Prostate gland (tissue), 2 donors: Measurements from ENCODE around the gene ZC3H10. TPM values are rescaled to one million over a fixed set of nuclear protein-coding genes. Genes with fewer than 3 reads are reported as not detected.

ENCODE experiments used
- DNase-seq: peaks from one replicate; pipeline ENCODE4 v3.0.0-alpha.2; 2019; ENCODE audit warnings: low spot score
- H3K27ac ChIP-seq, 2 donors: fragments of 200-600 bp; sonication (generic); 2 replicates each; pipeline ENCODE4 v1.5.1; 2017 to 2019
- H3K27me3 ChIP-seq: fragments of 200-600 bp; sonication (generic); replicated peaks from 2 replicates; pipeline ENCODE4 v1.5.1; 2019; ENCODE audit not compliant: insufficient read depth
- H3K36me3 ChIP-seq, 2 donors: fragments of 200-600 bp; sonication (generic); 1 replicate in 1 of 2; 2 replicates in 1 of 2; pipeline versions ENCODE4 v1.5.1 to v1.8.1; 2017 to 2019
- H3K4me1 ChIP-seq: fragments of 200-600 bp; sonication (generic); replicated peaks from 2 replicates; pipeline ENCODE4 v1.5.1; 2019
- H3K4me3 ChIP-seq, 2 donors: fragments of 200-600 bp; sonication (generic); 2 replicates each; pipeline ENCODE4 v1.5.1; 2017 to 2019
- H3K9me3 ChIP-seq: fragments of 200-600 bp; sonication (generic); 2 replicates; pipeline ENCODE4 v1.5.1; 2017
- POLR2A ChIP-seq: fragments of 450-650 bp; IDR thresholded peaks from one replicate; pipeline ENCODE4 v1.6.1; 2016; ENCODE audit warnings: antibody characterized with exemption, mild to moderate bottlenecking
- POLR2AphosphoS5 ChIP-seq: sonication (generic); formaldehyde crosslinking; IDR thresholded peaks from one replicate; pipeline ENCODE4 v1.6.1; 2017; ENCODE audit warnings: antibody characterized with exemption
- WGBS: methylation state at CpG from one replicate; pipeline ENCODE4 v1.1.5; 2018; 5-methylcytosine and 5-hydroxymethylcytosine counted together
- intact Hi-C: fragments of 100-400 bp; cut with DNase I; formaldehyde crosslinking; loops from one replicate; pipeline ENCODE4 v1.14.2; 2022
- total RNA-seq, 2 donors: library from RNA; depleted of rRNA; stranded (reverse); fragments of >200 nt; gene quantifications; one replicate each; pipeline ENCODE4 v1.1.0, GENCODE V29; 2016
- TF ChIP-seq, protein P1 (sequence below), 4 experiments: fragments of 200-600 bp in 2 of 4; fragments of 450-650 bp in 2 of 4; sonication (generic) in 2 of 4; IDR thresholded peaks; 1 replicate in 3 of 4; 2 replicates in 1 of 4; pipeline ENCODE4 v1.5.1; 2016 to 2019; ENCODE audit warnings: antibody characterized with exemption in 4 of 4, mild to moderate bottlenecking in 2 of 4, moderate library complexity in 2 of 4

ZC3H10 gene
- total RNA-seq, 2 donors from 2014 or later: 4.6 to 9.1 TPM

DNA sequence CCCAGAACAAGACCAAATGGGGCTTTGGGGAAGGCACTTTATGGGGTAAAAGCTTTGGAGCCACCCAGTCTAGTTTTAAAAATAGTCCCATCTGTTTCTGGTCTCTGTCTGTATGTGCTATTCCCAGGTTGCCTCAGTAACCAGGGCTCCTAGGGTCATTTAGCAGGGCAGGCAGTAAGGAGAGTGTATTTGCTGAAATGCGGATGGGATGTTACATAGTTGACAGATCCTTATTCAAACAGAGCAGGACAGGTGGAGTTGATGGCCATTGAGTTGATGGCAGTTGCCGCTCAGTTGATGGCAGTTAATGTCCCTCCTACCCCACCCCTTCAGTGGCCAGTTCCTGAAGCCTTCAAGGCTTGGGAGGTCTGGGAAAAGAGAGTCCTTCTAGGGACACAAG, 4.6 kb downstream of the ZC3H10 start:
- DNase-seq: no peak
- intact Hi-C loops: no loop called here
- no peak overlapping the region for H3K4me3 ChIP-seq
- H3K36me3 ChIP-seq: no peaks in the 10 kb centered on the region
- no peak for TF ChIP-seq POLR2A
- no peak for TF ChIP-seq POLR2AphosphoS5
- TF ChIP-seq, protein P1, sequence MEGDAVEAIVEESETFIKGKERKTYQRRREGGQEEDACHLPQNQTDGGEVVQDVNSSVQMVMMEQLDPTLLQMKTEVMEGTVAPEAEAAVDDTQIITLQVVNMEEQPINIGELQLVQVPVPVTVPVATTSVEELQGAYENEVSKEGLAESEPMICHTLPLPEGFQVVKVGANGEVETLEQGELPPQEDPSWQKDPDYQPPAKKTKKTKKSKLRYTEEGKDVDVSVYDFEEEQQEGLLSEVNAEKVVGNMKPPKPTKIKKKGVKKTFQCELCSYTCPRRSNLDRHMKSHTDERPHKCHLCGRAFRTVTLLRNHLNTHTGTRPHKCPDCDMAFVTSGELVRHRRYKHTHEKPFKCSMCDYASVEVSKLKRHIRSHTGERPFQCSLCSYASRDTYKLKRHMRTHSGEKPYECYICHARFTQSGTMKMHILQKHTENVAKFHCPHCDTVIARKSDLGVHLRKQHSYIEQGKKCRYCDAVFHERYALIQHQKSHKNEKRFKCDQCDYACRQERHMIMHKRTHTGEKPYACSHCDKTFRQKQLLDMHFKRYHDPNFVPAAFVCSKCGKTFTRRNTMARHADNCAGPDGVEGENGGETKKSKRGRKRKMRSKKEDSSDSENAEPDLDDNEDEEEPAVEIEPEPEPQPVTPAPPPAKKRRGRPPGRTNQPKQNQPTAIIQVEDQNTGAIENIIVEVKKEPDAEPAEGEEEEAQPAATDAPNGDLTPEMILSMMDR (IDR thresholded peaks at IDR 0.05): no peak
- WGBS: 65% methylated on average over 2 of the region's 2 CpGs
- no peaks in the 10 kb centered on the region for H3K27me3 ChIP-seq
- H3K9me3 ChIP-seq: no peaks in the 10 kb centered on the region
- H3K4me1 ChIP-seq: peaks cover 19% of the 10 kb centered on the region
- no peak overlapping the region for H3K27ac ChIP-seq

DNA sequence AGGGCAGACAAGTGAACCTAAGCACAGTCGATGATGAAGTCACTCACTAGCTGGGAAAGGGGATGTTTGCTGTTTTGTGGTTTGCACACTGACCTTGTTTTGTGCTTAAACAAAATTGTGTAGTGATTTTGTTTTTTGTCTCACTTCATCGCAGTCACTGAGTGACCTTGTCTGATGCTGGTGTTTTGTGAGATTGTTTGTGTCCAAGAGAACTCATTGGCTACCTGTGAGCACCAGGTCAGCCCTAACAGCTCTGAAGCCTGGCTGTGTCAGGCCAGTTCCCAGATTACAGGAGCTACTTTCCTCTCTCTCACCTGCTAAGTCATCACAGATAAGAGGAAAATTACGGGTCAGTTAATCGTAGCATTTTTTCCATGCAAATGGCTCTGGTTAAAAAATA, 6.1 kb downstream of the ZC3H10 start:
- Histone ChIP-seq H3K36me3 (no peaks in the 10 kb centered on the region), H3K4me1 (peaks cover 15% of the 10 kb centered on the region), H3K4me3 (no peak overlapping the region), H3K9me3 (no peaks in the 10 kb centered on the region), H3K27ac (no peak overlapping the region), H3K27me3 (no peaks in the 10 kb centered on the region)
- intact Hi-C loops: no loop called here
- 75% methylated on average over 4 of the region's 4 CpGs for WGBS
- TF ChIP-seq POLR2A (no peak), POLR2AphosphoS5 (no peak)
- TF ChIP-seq, protein P1 (IDR thresholded peaks at IDR 0.05): no peak
- no peak for DNase-seq

DNA sequence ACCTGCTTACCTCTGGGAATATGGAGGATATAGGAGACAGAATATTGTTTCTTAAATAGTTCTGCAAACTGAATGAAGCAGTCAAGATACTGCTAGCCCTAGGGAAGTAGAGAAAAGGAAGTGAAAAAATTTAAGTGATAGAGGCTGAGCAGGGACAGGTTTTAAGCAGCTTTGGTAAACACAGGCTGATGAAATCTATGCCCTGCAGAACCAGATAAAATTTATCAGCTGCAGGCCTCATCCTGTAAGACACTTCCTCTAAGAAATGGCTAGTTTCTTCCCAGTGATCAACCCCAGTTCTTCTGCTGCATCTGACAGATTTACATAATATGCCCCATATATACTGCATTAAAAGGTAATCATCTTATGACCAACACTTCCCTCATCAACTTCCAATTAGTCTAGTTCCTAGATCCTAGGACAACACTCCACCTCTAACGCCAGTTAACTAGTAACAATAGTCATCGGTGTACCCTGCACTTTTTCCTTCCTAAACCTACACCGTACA, 8.7 kb downstream of the ZC3H10 start:
- intact Hi-C loops: loop anchor here (2.0 to 5.0 kb wide), 3 partner anchors 32 to 341 kb away; partner anchors contain the start of genes MYL6, SMARCC2 and SPRYD4
- 59% methylated on average over 3 of the region's 3 CpGs for WGBS

DNA sequence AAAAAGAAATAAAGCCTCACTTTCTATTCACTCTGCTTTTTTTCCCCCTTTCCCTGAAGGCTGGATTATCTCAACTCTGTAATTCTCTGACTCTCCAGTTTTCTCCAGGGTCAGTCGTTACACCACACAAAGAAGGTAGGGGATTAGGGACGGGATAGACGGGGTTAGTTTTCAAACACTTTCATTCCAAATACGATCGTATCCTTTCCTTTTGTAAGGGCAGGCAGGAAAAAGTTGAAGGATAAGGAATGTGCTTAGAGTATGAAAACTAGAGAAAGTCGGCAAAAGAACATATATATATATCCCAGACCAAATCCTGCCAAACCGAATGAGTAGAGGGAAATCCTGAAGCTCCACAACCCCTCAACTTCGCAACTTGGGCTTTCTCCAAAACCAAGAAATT, 9.4 kb downstream of the ZC3H10 start:
- WGBS: under 1% methylated on average over 8 of the region's 8 CpGs
- peaks cover 11% of the 10 kb centered on the region for H3K4me1 ChIP-seq
- TF ChIP-seq POLR2AphosphoS5 (no peak), POLR2A (peak; percentile 5)
- TF ChIP-seq, protein P1 (IDR thresholded peaks at IDR 0.05): peak in 1 of 4 experiments; percentile 3
- H3K4me3 ChIP-seq: peak overlapping the region; percentile 15 to 16
- H3K36me3 ChIP-seq: peaks cover 5 to 9% of the 10 kb centered on the region in 2 donors
- H3K27me3 ChIP-seq: no peaks in the 10 kb centered on the region
- intact Hi-C loops: loop anchor here (2.0 to 5.0 kb wide), 3 partner anchors 31 to 340 kb away; partner anchors contain the start of genes MYL6, SMARCC2 and SPRYD4
- no peaks in the 10 kb centered on the region for H3K9me3 ChIP-seq
- DNase-seq: no peak
- H3K27ac ChIP-seq: peak overlapping the region; percentile 82 to 87

More for the DNA sequence above, 8.7 kb downstream of the ZC3H10 start:
- no peak for DNase-seq
- Histone ChIP-seq H3K27me3 (no peaks in the 10 kb centered on the region), H3K9me3 (no peaks in the 10 kb centered on the region), H3K36me3 (peaks cover 0 to 9% of the 10 kb centered on the region in 2 donors), H3K4me3 (no peak overlapping the region), H3K27ac (peak overlapping the region; percentile 82 to 87), H3K4me1 (peaks cover 11% of the 10 kb centered on the region)
- TF ChIP-seq, protein P1 (IDR thresholded peaks at IDR 0.05): no peak
- no peak for TF ChIP-seq POLR2A
- no peak for TF ChIP-seq POLR2AphosphoS5
